Stimulated activated CD8-positive, alpha-beta memory T cell treated with anti-CD3 and anti-CD28 coated beads, Interleukin-4, amount 100 ng/mL, for 1 hour (primary cell): ENCODE data around the gene IP6K2.

ENCODE experiments used
- DNase-seq, 2 donors: peaks; one replicate each; pipeline ENCODE4 v3.0.0-alpha.2; 2020; ENCODE audit warnings: low read depth in 2 of 2, low spot score in 1 of 2

The IP6K2 gene

GRCh38 chr3:48644898-48645760 lies 71.9 kb downstream of the IP6K2 start:
- DNase-seq = no peak

GRCh38 chr3:48642605-48643004 lies 74.4 kb downstream of the IP6K2 start:
- DNase-seq = no peak

- no peak for DNase-seq
Measured at GRCh38 chr3:48641396-48641795, 75.6 kb downstream of the IP6K2 start.

GRCh38 chr3:48639944-48640606 lies 76.9 kb downstream of the IP6K2 start:
- DNase-seq = no peak
